ENCODE results near the gene KRT86.

GRCh38 chr12:52232203-52232673 lies 42.2 kb upstream of the KRT86 start:
- TF ChIP-seq CTCF (IDR thresholded peaks at IDR 0.05), result no peak
- no peak for TF ChIP-seq POLR2A (IDR thresholded peaks at IDR 0.05)
